Right lobe of liver (tissue), 4 donors: ENCODE measurements around the gene DNM1.

Experiments
- CTCF ChIP-seq, 4 donors: fragments of 200-600 bp in 3 of 4; fragments of 450-650 bp in 1 of 4; IDR thresholded peaks; one replicate each; pipeline versions ENCODE4 v1.5.1 to v1.8.0; 2016 to 2022; ENCODE audit warnings: antibody characterized with exemption in 4 of 4, mild to moderate bottlenecking in 2 of 4
- POLR2A ChIP-seq: fragments of 450-650 bp; IDR thresholded peaks from one replicate; pipeline ENCODE4 v1.6.1; 2017; ENCODE audit warnings: antibody characterized with exemption, mild to moderate bottlenecking
- donor health status: DM: no; HTN: no; CAD: no.
- donor health status: DM: no; HTN: no; CAD: no.
- donor health status: DM: no; HTN: yes; CAD: no.

GRCh38 chr9:128304136-128304970 lies 101.2 kb downstream of the DNM1 start:
- TF ChIP-seq CTCF (IDR thresholded peaks at IDR 0.05) (no peak), POLR2A (no peak)
